ENCODE measurements around the gene SLC39A9.

- TF ChIP-seq, protein P1, sequence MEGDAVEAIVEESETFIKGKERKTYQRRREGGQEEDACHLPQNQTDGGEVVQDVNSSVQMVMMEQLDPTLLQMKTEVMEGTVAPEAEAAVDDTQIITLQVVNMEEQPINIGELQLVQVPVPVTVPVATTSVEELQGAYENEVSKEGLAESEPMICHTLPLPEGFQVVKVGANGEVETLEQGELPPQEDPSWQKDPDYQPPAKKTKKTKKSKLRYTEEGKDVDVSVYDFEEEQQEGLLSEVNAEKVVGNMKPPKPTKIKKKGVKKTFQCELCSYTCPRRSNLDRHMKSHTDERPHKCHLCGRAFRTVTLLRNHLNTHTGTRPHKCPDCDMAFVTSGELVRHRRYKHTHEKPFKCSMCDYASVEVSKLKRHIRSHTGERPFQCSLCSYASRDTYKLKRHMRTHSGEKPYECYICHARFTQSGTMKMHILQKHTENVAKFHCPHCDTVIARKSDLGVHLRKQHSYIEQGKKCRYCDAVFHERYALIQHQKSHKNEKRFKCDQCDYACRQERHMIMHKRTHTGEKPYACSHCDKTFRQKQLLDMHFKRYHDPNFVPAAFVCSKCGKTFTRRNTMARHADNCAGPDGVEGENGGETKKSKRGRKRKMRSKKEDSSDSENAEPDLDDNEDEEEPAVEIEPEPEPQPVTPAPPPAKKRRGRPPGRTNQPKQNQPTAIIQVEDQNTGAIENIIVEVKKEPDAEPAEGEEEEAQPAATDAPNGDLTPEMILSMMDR (IDR thresholded peaks at IDR 0.05), result no peak
- no peak for TF ChIP-seq EZH2 (IDR thresholded peaks at IDR 0.05; ENCODE audit: borderline replicate concordance, insufficient read depth, low read depth, low read length, poor library complexity, severe bottlenecking)
Measured at GRCh38 chr14:69374235-69374634, 24.3 kb upstream of the SLC39A9 start.

All from B cell (primary cell).